ENCODE data around the gene NEMP2.

DNA sequence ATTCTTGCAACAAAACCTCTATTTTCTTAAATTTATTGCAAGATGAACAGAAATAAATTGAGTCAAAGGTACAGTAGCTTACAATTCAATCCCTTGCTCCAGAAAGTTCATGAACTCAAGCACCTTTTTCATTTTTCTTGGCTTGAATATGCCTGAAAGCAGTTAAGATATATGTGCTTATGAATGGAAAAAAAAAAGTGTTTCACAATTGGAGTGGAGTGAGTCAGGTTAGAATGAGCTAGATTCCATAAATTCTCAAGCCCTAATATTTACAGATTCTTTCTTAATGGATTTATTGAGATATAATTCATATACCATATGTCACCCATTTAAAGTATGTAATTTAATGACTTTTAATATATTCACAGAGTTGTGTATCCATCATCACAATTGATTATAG, 39.6 kb upstream of the NEMP2 start:
- TF ChIP-seq, protein P1, sequence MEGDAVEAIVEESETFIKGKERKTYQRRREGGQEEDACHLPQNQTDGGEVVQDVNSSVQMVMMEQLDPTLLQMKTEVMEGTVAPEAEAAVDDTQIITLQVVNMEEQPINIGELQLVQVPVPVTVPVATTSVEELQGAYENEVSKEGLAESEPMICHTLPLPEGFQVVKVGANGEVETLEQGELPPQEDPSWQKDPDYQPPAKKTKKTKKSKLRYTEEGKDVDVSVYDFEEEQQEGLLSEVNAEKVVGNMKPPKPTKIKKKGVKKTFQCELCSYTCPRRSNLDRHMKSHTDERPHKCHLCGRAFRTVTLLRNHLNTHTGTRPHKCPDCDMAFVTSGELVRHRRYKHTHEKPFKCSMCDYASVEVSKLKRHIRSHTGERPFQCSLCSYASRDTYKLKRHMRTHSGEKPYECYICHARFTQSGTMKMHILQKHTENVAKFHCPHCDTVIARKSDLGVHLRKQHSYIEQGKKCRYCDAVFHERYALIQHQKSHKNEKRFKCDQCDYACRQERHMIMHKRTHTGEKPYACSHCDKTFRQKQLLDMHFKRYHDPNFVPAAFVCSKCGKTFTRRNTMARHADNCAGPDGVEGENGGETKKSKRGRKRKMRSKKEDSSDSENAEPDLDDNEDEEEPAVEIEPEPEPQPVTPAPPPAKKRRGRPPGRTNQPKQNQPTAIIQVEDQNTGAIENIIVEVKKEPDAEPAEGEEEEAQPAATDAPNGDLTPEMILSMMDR (optimal IDR thresholded peaks at IDR 0.05 in 1 of 3, IDR thresholded peaks at IDR 0.05 in 1 of 3, conservative IDR thresholded peaks at IDR 0.05 in 1 of 3; ENCODE audit: extremely low read depth in 1 of 3, insufficient read depth in 2 of 3, low read length in 3 of 3) = no peak
- no peak for TF ChIP-seq EZH2 (IDR thresholded peaks at IDR 0.05; ENCODE audit: low read length)
